Caco-2 (cell line): ENCODE measurements around the gene FAM107B. TPM values are rescaled to one million over a fixed set of nuclear protein-coding genes. Genes with fewer than 3 reads are reported as not detected.
"Not testable (repeated sequence)": the region's sequence is repeated elsewhere in the genome, so short reads cannot be mapped to it uniquely, and the experiment has no call there.

Experiments used
- BruUV-seq: library from RNA; stranded (reverse); fragments of 400-500 nt; replicated peaks from 2 replicates; lab custom pipeline; 2021; lab: Mats Ljungman, UMichigan
- CTCF ChIA-PET: fragments of 300-600 bp; sonication (Branson Sonifier 250); formaldehyde crosslinking; loops from one replicate; lab custom pipeline; 2022; ENCODE audit warnings: antibody characterized with exemption; lab: Charles Lee
- POLR2A ChIA-PET: fragments of 300-600 bp; sonication (Branson Sonifier 250); formaldehyde crosslinking; loops from one replicate; lab custom pipeline; 2022; ENCODE audit warnings: antibody characterized with exemption; lab: Charles Lee
- DNase-seq, 2 experiments: peaks; one replicate each; pipeline versions ENCODE4 v3.0.0 to v3.0.0-alpha.2; 2020 to 2022
- H3K27me3 ChIP-seq: replicated peaks from 2 replicates; pipeline ENCODE4 v1.6.0; 2011; ENCODE audit warnings: low read length; ENCODE audit not compliant: control insufficient read depth, insufficient read depth
- H3K36me3 ChIP-seq: 2 replicates; pipeline ENCODE4 v1.5.1; 2011; ENCODE audit warnings: low read length; ENCODE audit not compliant: control insufficient read depth, insufficient read depth
- H3K4me1 ChIP-seq: fragments of 250-450 bp; sonication (Bioruptor Pico); 2 replicates; pipeline ENCODE4 v1.5.1; 2020; ENCODE audit warnings: mild to moderate bottlenecking
- H3K4me3 ChIP-seq: 2 replicates; pipeline ENCODE4 v1.5.1; 2011; ENCODE audit warnings: low read depth, mild to moderate bottlenecking, control low read depth, low read length
- H3K9me3 ChIP-seq: fragments of 250-450 bp; sonication (Bioruptor Pico); 2 replicates; pipeline ENCODE4 v1.5.1; 2020; ENCODE audit warnings: mild to moderate bottlenecking, moderate library complexity
- H3K27ac Mint-ChIP-seq: one replicate; pipeline ENCODE4 v1.8.0; 2022; ENCODE audit warnings: mixed read lengths; ENCODE audit not compliant: unreplicated experiment
- H3K27me3 Mint-ChIP-seq: one replicate; pipeline ENCODE4 v1.8.0; 2022; ENCODE audit warnings: mixed read lengths; ENCODE audit not compliant: insufficient read depth, unreplicated experiment
- H3K36me3 Mint-ChIP-seq: one replicate; pipeline ENCODE4 v1.8.0; 2022; ENCODE audit warnings: mild to moderate bottlenecking, mixed read lengths; ENCODE audit not compliant: insufficient read depth, unreplicated experiment
- H3K4me1 Mint-ChIP-seq: one replicate; pipeline ENCODE4 v1.8.0; 2022; ENCODE audit warnings: low read depth, mixed read lengths; ENCODE audit not compliant: unreplicated experiment
- H3K4me3 Mint-ChIP-seq: one replicate; pipeline ENCODE4 v1.8.0; 2022; ENCODE audit warnings: mild to moderate bottlenecking, moderate library complexity, mixed read lengths; ENCODE audit not compliant: unreplicated experiment
- H3K9me3 Mint-ChIP-seq: one replicate; pipeline ENCODE4 v1.8.0; 2022; ENCODE audit warnings: mixed read lengths; ENCODE audit not compliant: unreplicated experiment
- CTCF ChIP-seq, 2 experiments: fragments of 200-600 bp in 1 of 2; IDR thresholded peaks; 1 replicate in 1 of 2; 2 replicates in 1 of 2; pipeline versions ENCODE4 v1.5.1 to v1.8.0; 2011 to 2022; ENCODE audit warnings: antibody characterized with exemption in 1 of 2, control low read depth in 1 of 2, inconsistent platforms in 1 of 2, low read depth in 1 of 2, low read length in 1 of 2, mild to moderate bottlenecking in 1 of 2, moderate library complexity in 1 of 2; ENCODE audit not compliant: insufficient read depth in 1 of 2, severe bottlenecking in 1 of 2, unreplicated experiment in 1 of 2
- intact Hi-C: fragments of 100-400 bp; cut with micrococcal nuclease; formaldehyde crosslinking; loops from one replicate; pipeline ENCODE4 v1.10.0; 2022; ENCODE audit not compliant: unreplicated experiment
- total RNA-seq: library from RNA; stranded (reverse); gene quantifications from 2 replicates; pipeline ENCODE4 v1.2.3, GENCODE V29; 2022

The FAM107B gene
- total RNA-seq, 1 experiment from 2014 or later, result 206 TPM

GRCh38 chr10:14592566-14592965, 182.1 kb downstream of the FAM107B start:
- H3K27ac Mint-ChIP-seq, result peak overlapping the region; percentile 36
- CTCF ChIA-PET, result no interaction called here
- H3K36me3 ChIP-seq, result peaks cover 7% of the 10 kb centered on the region
- peaks cover 98% of the 10 kb centered on the region for H3K36me3 Mint-ChIP-seq
- POLR2A ChIA-PET, result interaction anchor here (0.5 to 2.0 kb wide), 2 partner anchors 14 to 286 kb away, joined by 3 to 4 read pairs; no protein-coding TSS in a partner anchor
- H3K27me3 Mint-ChIP-seq, result no peaks in the 10 kb centered on the region
- peaks cover 64% of the 10 kb centered on the region for H3K4me1 Mint-ChIP-seq
- H3K4me3 ChIP-seq, result no peak overlapping the region
- intact Hi-C loops, result no loop called here
- no TSS peak for BruUV-seq
- H3K27me3 ChIP-seq, result no peaks in the 10 kb centered on the region
- TF ChIP-seq CTCF (IDR thresholded peaks at IDR 0.05; ENCODE audit: insufficient read depth in 1 of 2, low read depth in 1 of 2, low read length in 1 of 2, severe bottlenecking in 1 of 2, unreplicated experiment in 1 of 2), result no peak
- no peaks in the 10 kb centered on the region for H3K9me3 ChIP-seq
- no peak for DNase-seq
- peaks cover 77% of the 10 kb centered on the region for H3K4me1 ChIP-seq
- H3K4me3 Mint-ChIP-seq, result no peak overlapping the region
- no peaks in the 10 kb centered on the region for H3K9me3 Mint-ChIP-seq

GRCh38 chr10:14592026-14592425, 182.7 kb downstream of the FAM107B start:
- Mint-ChIP-seq H3K27me3 (no peaks in the 10 kb centered on the region), H3K27ac (peak overlapping the region; percentile 36), H3K9me3 (no peaks in the 10 kb centered on the region), H3K4me1 (peaks cover 65% of the 10 kb centered on the region), H3K36me3 (peaks cover 97% of the 10 kb centered on the region), H3K4me3 (no peak overlapping the region)
- ChIA-PET CTCF (interaction anchor here (0.6 kb wide), 1 partner anchor 258 kb away, joined by 3 read pairs; no protein-coding TSS in a partner anchor), POLR2A (interaction anchor here (0.5 to 2.0 kb wide), 2 partner anchors 13 to 286 kb away, joined by 3 to 4 read pairs; no protein-coding TSS in a partner anchor)
- no TSS peak for BruUV-seq
- intact Hi-C loops, result no loop called here
- Histone ChIP-seq H3K4me3 (no peak overlapping the region), H3K36me3 (peaks cover 7% of the 10 kb centered on the region), H3K27me3 (no peaks in the 10 kb centered on the region), H3K4me1 (peaks cover 77% of the 10 kb centered on the region), H3K9me3 (no peaks in the 10 kb centered on the region)
- no peak for DNase-seq
- no peak for TF ChIP-seq CTCF (IDR thresholded peaks at IDR 0.05; ENCODE audit: insufficient read depth in 1 of 2, low read depth in 1 of 2, low read length in 1 of 2, severe bottlenecking in 1 of 2, unreplicated experiment in 1 of 2)

- intact Hi-C loops, H3K9me3 ChIP-seq, H3K4me3 ChIP-seq, H3K9me3 Mint-ChIP-seq, CTCF ChIA-PET, H3K27me3 ChIP-seq, H3K36me3 ChIP-seq, DNase-seq, H3K27me3 Mint-ChIP-seq: not testable (repeated sequence)
- peak overlapping the region; percentile 52 for H3K4me3 Mint-ChIP-seq
- H3K27ac Mint-ChIP-seq, result peak overlapping the region; percentile 95
- peaks cover 80% of the 10 kb centered on the region for H3K4me1 ChIP-seq
- H3K36me3 Mint-ChIP-seq, result peaks cover 96% of the 10 kb centered on the region
- TSS peak; percentile 52 for BruUV-seq
- peaks cover 69% of the 10 kb centered on the region for H3K4me1 Mint-ChIP-seq
- POLR2A ChIA-PET, result interaction anchor here (1.2 kb wide), 1 partner anchor 10 kb away, joined by 3 read pairs; no protein-coding TSS in a partner anchor
These were observed 185.8 kb downstream of the FAM107B start for GRCh38 chr10:14588938-14589294.
